ENCODE data around the gene CSF1. TPM values are rescaled to one million over a fixed set of nuclear protein-coding genes. Genes with fewer than 3 reads are reported as not detected.
"Not testable (repeated sequence)": the region's sequence is repeated elsewhere in the genome, so short reads cannot be mapped to it uniquely, and the experiment has no call there.

CSF1 gene
- total RNA-seq, 8 experiments from 2014 or later = 1.2 to 27.1 (median 9.1) TPM

GRCh38 chr1:109909561-109909960, 1.1 kb upstream of the CSF1 start:
- Histone ChIP-seq H3K4me1 (replicated peaks in 1 of 2) (peaks cover 18 to 22% of the 10 kb centered on the region in 2 donors), H3K27ac (no peak overlapping the region), H3K4me3 (peak overlapping the region in 2 of 5 donors; percentile 33 to 46)
- ATAC-seq (replicated peaks in 6 of 8) = peak in 1 of 8 experiments; percentile 1
- 16 to 65% (median 28%) methylated on average over 1 to 3 of the region's 3 CpGs; no CpG with 5 or more reads in 1 of the 10 experiments for WGBS, 10 experiments
- in situ Hi-C loops (cut with MboI; ENCODE audit: low pct_unique_long_range_greater_than_20kb in 2 of 9, low sequenced_read_pairs in 9 of 9, unreplicated experiment in 9 of 9) = loop anchor here in 1 of 9 experiments (25.0 kb wide), 1 partner anchor 122 kb away; no protein-coding TSS in a partner anchor

- peak in 4 of 8 experiments; percentile 1 to 39 (median 12) for ATAC-seq (replicated peaks in 6 of 8)
- WGBS, 10 experiments = 0 to 5% (median 0%) methylated on average over 1 to 7 of the region's 70 CpGs; no CpG with 5 or more reads in 5 of the 10 experiments
- Histone ChIP-seq H3K27ac (peak overlapping the region in 1 of 2 donors; percentile 2), H3K4me1 (replicated peaks in 1 of 2) (peaks cover 18 to 22% of the 10 kb centered on the region in 2 donors), H3K4me3 (peak overlapping the region; percentile 33 to 50 (median 46))
- in situ Hi-C loops (cut with MboI; ENCODE audit: low pct_unique_long_range_greater_than_20kb in 2 of 9, low sequenced_read_pairs in 9 of 9, unreplicated experiment in 9 of 9) = loop anchor here in 1 of 9 experiments (25.0 kb wide), 1 partner anchor 124 kb away; no protein-coding TSS in a partner anchor
Measured at GRCh38 chr1:109910963-109911798, 532 bp downstream of the CSF1 start.

DNA sequence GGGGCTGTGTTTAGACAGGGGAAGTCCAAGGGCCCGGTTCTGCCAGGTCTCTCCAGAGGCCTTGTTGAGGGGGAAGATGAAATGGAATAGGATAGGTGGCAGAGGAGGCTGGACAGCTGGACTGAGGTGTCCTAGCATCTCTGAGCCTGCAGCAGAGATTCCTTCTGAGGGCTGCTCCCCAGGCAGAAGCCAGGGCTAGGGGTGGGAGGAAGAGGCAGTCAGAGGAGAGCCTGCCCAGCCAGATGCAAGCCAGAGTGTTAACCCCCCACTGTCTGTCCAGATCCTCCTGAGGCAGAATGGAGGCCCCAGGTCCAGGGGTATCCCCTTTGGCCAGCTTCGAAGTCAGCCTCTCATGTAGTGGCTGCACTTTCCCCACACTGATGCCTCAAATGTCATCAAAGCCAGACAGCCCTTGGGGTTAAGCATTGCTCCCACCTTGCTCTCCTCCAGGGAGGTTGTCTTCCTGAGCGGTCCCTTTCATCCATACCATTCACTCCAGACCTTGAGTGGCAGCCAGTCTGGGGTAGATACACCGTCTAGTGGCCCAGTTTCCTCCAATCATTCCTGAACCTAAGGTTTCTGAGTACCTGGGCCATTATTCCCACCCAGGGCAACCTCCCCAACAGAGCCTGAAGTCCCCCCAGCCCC, 1.7 kb downstream of the CSF1 start:
- Histone ChIP-seq H3K4me3 (peak overlapping the region in 2 of 5 donors; percentile 46 to 50), H3K4me1 (replicated peaks in 1 of 2) (peaks cover 18 to 22% of the 10 kb centered on the region in 2 donors), H3K27ac (no peak overlapping the region)
- in situ Hi-C loops (cut with MboI; ENCODE audit: low pct_unique_long_range_greater_than_20kb in 2 of 9, low sequenced_read_pairs in 9 of 9, unreplicated experiment in 9 of 9) = loop anchor here in 1 of 9 experiments (25.0 kb wide), 1 partner anchor 125 kb away; no protein-coding TSS in a partner anchor
- peak in 2 of 8 experiments; percentile 3 for ATAC-seq (replicated peaks in 6 of 8)
- 0 to 71% (median 11%) methylated on average over 1 to 3 of the region's 4 CpGs; no CpG with 5 or more reads in 1 of the 10 experiments for WGBS, 10 experiments

DNA sequence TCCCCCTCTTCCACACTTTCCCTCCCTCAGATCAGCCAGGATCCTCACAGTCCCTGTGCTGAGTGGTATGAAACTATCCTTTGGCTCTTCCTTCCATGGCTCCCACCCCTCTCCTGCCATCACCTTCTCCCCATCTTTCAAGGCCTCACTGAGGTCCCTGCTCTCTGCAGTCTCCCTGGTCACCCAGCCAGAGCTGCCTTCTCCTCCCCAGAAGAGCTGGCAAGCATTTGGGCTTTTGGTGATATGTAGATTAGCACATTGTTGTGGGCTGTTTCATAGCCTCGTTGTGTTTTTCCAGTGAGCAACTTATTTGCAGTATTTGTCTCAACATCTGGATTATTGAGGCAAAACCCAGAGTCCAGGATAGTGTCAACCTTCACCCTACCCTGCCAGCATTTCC, 2.2 kb downstream of the CSF1 start:
- no peak overlapping the region for H3K4me3 ChIP-seq
- in situ Hi-C loops (cut with MboI; ENCODE audit: low pct_unique_long_range_greater_than_20kb in 2 of 9, low sequenced_read_pairs in 9 of 9, unreplicated experiment in 9 of 9) = loop anchor here in 1 of 9 experiments (25.0 kb wide), 1 partner anchor 126 kb away; no protein-coding TSS in a partner anchor
- WGBS, 10 experiments = 0 to 70% (median 10%) methylated on average over 1 of the region's 1 CpG; no CpG with 5 or more reads in 4 of the 10 experiments

GRCh38 chr1:109913360-109913879, 2.8 kb downstream of the CSF1 start:
- in situ Hi-C loops (cut with MboI; ENCODE audit: low pct_unique_long_range_greater_than_20kb in 2 of 9, low sequenced_read_pairs in 9 of 9, unreplicated experiment in 9 of 9) = loop anchor here in 1 of 9 experiments (25.0 kb wide), 1 partner anchor 126 kb away; no protein-coding TSS in a partner anchor
- Histone ChIP-seq H3K27ac (no peak overlapping the region), H3K4me3 (no peak overlapping the region), H3K4me1 (replicated peaks in 1 of 2) (peaks cover 18 to 22% of the 10 kb centered on the region in 2 donors)
- 14 to 80% (median 70%) methylated on average over 1 of the region's 1 CpG; no CpG with 5 or more reads in 4 of the 10 experiments for WGBS, 10 experiments
- no peak for ATAC-seq (replicated peaks in 6 of 8)

More for the DNA sequence above, 2.2 kb downstream of the CSF1 start:
- H3K4me1 ChIP-seq (replicated peaks in 1 of 2) = peaks cover 18 to 22% of the 10 kb centered on the region in 2 donors
- H3K27ac ChIP-seq = no peak overlapping the region
- ATAC-seq (replicated peaks in 6 of 8) = no peak

DNA sequence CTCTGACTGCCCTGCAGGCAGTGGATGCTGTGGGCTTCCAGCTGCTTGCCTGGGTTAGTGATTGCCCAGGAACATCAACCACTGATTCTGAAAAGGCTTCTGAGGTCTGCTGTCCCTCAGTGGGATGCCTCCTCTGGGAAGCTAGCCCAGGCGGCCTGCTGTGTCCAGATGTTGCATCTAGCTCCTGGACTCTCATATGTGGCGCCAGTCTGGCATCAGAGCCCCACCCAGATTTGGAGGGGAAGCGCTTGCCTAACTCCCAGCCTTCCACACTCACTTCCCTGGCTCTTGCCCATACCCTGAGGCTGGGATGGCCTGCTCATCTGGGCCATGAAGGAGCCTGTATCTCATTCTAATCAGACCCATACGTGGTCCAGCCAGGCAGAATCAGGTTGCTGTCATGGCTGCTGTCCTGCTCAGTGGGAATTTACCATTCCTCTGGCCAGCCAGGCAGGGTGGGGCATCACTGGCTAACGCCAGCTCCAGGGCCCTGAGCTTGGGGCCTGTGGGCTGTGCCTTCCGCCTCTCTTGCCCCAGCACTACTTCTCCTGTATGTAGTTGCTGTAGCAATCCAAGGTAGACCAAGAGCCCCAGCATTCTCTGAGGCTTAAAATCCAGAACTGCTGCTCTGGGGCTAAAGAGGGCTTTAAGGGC, 4.1 kb downstream of the CSF1 start:
- ATAC-seq (replicated peaks in 6 of 8) = peak in 3 of 8 experiments; percentile 13 to 33 (median 27)
- 42 to 95% (median 88%) methylated on average over 3 to 4 of the region's 6 CpGs; no CpG with 5 or more reads in 6 of the 10 experiments for WGBS, 10 experiments
- Histone ChIP-seq H3K4me3 (no peak overlapping the region), H3K4me1 (replicated peaks in 1 of 2) (peaks cover 11 to 15% of the 10 kb centered on the region in 2 donors), H3K27ac (no peak overlapping the region)
- in situ Hi-C loops (cut with MboI; ENCODE audit: low pct_unique_long_range_greater_than_20kb in 2 of 9, low sequenced_read_pairs in 9 of 9, unreplicated experiment in 9 of 9) = loop anchor here in 1 of 9 experiments (25.0 kb wide), 1 partner anchor 127 kb away; no protein-coding TSS in a partner anchor

GRCh38 chr1:109917051-109917767, 6.6 kb downstream of the CSF1 start:
- no peak overlapping the region for H3K4me3 ChIP-seq
- H3K4me1 ChIP-seq (replicated peaks in 1 of 2) = peaks cover 0 to 1% of the 10 kb centered on the region in 2 donors
- in situ Hi-C loops (cut with MboI; ENCODE audit: low pct_unique_long_range_greater_than_20kb in 2 of 9, low sequenced_read_pairs in 9 of 9, unreplicated experiment in 9 of 9) = loop anchor here in 1 of 9 experiments (25.0 kb wide), 1 partner anchor 130 kb away; no protein-coding TSS in a partner anchor
- H3K27ac ChIP-seq = no peak overlapping the region
- ATAC-seq (replicated peaks in 6 of 8) = no peak
- WGBS, 10 experiments = 98 to 100% (median 100%) methylated on average over 1 to 6 of the region's 9 CpGs; no CpG with 5 or more reads in 5 of the 10 experiments

DNA sequence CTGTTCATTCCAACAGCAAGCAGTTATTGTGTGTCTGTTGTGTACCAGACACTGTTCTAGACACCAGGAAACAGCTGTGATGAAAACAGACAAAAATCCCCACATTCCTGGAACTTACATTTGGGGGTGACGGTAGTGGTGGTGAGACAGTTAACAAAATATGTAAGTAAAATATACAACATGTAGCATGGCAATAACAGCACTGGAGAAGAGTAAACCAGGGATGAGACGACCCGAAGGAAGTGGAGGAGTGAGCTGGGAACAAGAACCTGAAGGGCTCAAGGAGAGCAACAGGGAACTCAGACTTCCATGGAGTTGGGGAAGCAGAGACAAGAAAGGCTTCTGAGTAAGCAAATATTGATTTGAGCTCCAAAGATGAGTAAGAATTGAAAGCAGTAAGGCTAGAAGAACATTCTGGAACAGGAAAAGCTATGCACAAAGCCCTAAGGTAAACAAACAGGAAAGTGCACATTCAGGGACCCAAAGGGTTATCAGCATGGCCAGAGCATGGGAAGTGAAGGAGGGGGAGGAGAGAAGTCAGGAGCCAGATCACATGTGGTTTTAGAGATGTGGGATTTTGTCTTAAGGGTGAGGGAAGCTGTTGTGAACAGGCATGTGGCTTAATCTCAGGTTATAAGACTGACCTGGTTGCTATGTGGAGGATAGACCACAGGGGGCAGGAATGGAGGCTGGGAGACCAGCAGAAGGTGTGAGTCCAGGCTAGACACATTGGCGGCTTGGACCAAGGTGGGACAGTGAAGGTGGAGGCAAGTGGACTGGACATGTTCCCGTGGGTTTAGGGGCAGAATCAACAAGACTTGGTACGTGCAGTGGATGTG, 7.3 kb downstream of the CSF1 start:
- no peaks in the 10 kb centered on the region for H3K4me1 ChIP-seq (replicated peaks in 1 of 2)
- WGBS, 10 experiments = 50 to 95% (median 76%) methylated on average over 1 to 6 of the region's 6 CpGs
- in situ Hi-C loops (cut with MboI; ENCODE audit: low pct_unique_long_range_greater_than_20kb in 2 of 9, low sequenced_read_pairs in 9 of 9, unreplicated experiment in 9 of 9) = loop anchor here in 1 of 9 experiments (25.0 kb wide), 1 partner anchor 131 kb away; no protein-coding TSS in a partner anchor
- H3K4me3 ChIP-seq = no peak overlapping the region
- no peak for ATAC-seq (replicated peaks in 6 of 8)
- no peak overlapping the region for H3K27ac ChIP-seq

GRCh38 chr1:109918671-109919070, 8.0 kb downstream of the CSF1 start:
- in situ Hi-C loops (cut with MboI; ENCODE audit: low pct_unique_long_range_greater_than_20kb in 2 of 9, low sequenced_read_pairs in 9 of 9, unreplicated experiment in 9 of 9) = loop anchor here in 1 of 9 experiments (25.0 kb wide), 1 partner anchor 131 kb away; no protein-coding TSS in a partner anchor

GRCh38 chr1:109919303-109919702, 8.7 kb downstream of the CSF1 start:
- in situ Hi-C loops (cut with MboI; ENCODE audit: low pct_unique_long_range_greater_than_20kb in 2 of 9, low sequenced_read_pairs in 9 of 9, unreplicated experiment in 9 of 9) = loop anchor here in 1 of 9 experiments (25.0 kb wide), 1 partner anchor 132 kb away; no protein-coding TSS in a partner anchor
- Histone ChIP-seq H3K4me1 (replicated peaks in 1 of 2) (no peaks in the 10 kb centered on the region), H3K27ac (no peak overlapping the region), H3K4me3 (no peak overlapping the region)
- ATAC-seq (replicated peaks in 6 of 8) = peak in 3 of 8 experiments; percentile 13 to 64 (median 49)
- WGBS, 10 experiments = 93 to 100% (median 100%) methylated on average over 2 to 6 of the region's 6 CpGs; no CpG with 5 or more reads in 4 of the 10 experiments

More at GRCh38 chr1:109918671-109919070, 8.0 kb downstream of the CSF1 start:
- no peak for ATAC-seq (replicated peaks in 6 of 8)
- H3K27ac ChIP-seq = no peak overlapping the region
- H3K4me3 ChIP-seq = no peak overlapping the region
- 85 to 100% (median 95%) methylated on average over 1 to 7 of the region's 7 CpGs for WGBS, 10 experiments
- no peaks in the 10 kb centered on the region for H3K4me1 ChIP-seq (replicated peaks in 1 of 2)

DNA sequence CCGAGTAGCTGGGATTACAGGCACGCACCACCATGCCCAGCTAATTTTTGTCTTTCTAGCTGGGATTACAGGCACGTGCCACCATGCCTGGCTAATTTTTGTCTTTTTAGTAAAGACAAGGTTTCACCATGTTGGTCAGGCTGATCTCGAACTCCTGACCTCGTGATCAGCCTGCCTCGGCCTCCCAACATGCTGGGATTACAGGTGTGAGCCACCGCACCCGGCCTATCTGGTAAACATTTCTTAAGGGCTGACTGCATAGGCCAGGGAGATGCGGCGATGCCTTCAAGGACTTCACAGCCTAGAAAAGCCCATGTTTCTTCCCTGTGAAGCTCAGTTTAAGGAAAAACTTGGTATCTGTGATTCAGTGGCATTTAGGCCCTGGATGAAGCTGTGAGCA, 9.7 kb downstream of the CSF1 start:
- H3K27ac ChIP-seq; H3K4me3 ChIP-seq; H3K4me1 ChIP-seq (replicated peaks in 1 of 2); ATAC-seq (replicated peaks in 6 of 8): not testable (repeated sequence)
- in situ Hi-C loops (cut with MboI; ENCODE audit: low pct_unique_long_range_greater_than_20kb in 2 of 9, low sequenced_read_pairs in 9 of 9, unreplicated experiment in 9 of 9) = loop anchor here in 1 of 9 experiments (25.0 kb wide), 1 partner anchor 133 kb away; no protein-coding TSS in a partner anchor
- WGBS, 10 experiments = 94 to 100% (median 97%) methylated on average over 2 to 10 of the region's 10 CpGs; no CpG with 5 or more reads in 4 of the 10 experiments
